Subcutaneous adipose tissue (tissue), 4 donors: Measurements from ENCODE around the gene TNIP2. TPM values are rescaled to one million over a fixed set of nuclear protein-coding genes. Genes with fewer than 3 reads are reported as not detected.

Source experiments
- total RNA-seq, 4 donors: library from RNA; depleted of rRNA; stranded (reverse); fragments of >200 nt; gene quantifications; one replicate each; pipeline ENCODE4 v1.1.0, GENCODE V29; 2016
- TF ChIP-seq, protein P1 (sequence below): fragments of 450-650 bp; IDR thresholded peaks from one replicate; pipeline ENCODE4 v1.5.1; 2016; ENCODE audit warnings: low read depth, mild to moderate bottlenecking, control low read depth, antibody characterized with exemption, moderate library complexity

TNIP2 gene
- total RNA-seq, 4 donors from 2014 or later, result 25.6 to 88.2 (median 51.5) TPM

DNA sequence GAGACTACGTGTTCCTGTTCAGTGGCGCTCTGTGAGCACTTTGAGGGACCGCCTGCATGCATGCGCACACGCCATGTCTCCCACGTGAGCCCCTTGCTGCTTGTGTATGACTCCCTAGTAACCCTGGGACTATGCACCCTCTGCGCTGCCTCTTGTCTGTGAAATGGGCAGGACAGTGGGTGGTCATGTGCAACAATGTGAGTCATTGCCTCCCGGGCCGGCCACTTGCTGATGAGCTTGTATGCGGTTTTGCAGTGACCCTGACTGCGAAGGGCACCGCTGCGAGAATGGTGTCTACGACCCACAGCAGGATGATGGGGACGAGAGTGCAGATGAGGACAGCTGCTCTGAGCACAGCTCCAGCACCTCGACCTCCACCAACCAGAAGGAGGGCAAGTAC lies 61.4 kb downstream of the TNIP2 start:
- TF ChIP-seq, protein P1, sequence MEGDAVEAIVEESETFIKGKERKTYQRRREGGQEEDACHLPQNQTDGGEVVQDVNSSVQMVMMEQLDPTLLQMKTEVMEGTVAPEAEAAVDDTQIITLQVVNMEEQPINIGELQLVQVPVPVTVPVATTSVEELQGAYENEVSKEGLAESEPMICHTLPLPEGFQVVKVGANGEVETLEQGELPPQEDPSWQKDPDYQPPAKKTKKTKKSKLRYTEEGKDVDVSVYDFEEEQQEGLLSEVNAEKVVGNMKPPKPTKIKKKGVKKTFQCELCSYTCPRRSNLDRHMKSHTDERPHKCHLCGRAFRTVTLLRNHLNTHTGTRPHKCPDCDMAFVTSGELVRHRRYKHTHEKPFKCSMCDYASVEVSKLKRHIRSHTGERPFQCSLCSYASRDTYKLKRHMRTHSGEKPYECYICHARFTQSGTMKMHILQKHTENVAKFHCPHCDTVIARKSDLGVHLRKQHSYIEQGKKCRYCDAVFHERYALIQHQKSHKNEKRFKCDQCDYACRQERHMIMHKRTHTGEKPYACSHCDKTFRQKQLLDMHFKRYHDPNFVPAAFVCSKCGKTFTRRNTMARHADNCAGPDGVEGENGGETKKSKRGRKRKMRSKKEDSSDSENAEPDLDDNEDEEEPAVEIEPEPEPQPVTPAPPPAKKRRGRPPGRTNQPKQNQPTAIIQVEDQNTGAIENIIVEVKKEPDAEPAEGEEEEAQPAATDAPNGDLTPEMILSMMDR, result no peak

DNA sequence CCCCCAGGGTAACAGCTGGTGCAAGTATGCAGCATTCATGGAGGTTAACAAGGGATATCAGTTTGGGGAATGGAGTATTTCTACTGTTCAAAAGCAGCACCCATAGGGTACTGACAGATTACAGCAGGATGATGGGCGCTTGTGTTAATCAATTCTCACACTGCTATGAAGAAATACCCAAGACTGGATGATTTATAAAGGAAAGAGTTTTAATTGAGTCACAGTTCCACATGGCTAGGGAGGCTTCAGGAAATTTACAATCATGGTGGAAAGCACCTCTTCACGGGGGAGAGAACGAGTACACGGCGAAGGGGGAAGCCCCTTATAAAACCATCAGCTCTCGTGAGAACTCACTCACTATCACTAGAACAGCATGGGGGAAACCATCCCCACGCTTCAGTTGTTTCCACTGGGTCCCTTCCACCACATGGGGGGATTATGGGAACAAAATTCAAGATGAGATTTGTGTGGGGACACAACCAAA lies 64.1 kb downstream of the TNIP2 start:
- TF ChIP-seq, protein P1, result no peak

Other genes with a start within 250 kb of the TNIP2 start
- gene FAM193A, start 219.7 kb downstream of the TNIP2 start, total RNA-seq, result 10 to 100 TPM; 16.5 to 39.2 (median 24.0) TPM
- gene SH3BP2, start 36.7 kb upstream of the TNIP2 start, total RNA-seq, result 10 to 100 TPM; 23.5 to 52.7 (median 43.7) TPM
- gene ADD1, start 87.5 kb upstream of the TNIP2 start, total RNA-seq, result 100 to 1,000 TPM; 144 to 273 (median 203) TPM
- gene NOP14, start 207.1 kb upstream of the TNIP2 start, total RNA-seq, result 10 to 100 TPM; 17.8 to 33.8 (median 23.9) TPM
- 1 to 10 TPM; 3.1 to 7.9 (median 3.7) TPM for gene GRK4, start 207.2 kb upstream of the TNIP2 start, total RNA-seq